Activated CD8-positive, alpha-beta memory T cell treated with anti-CD3 and anti-CD28 coated beads for 48 hours (primary cell): ENCODE data around the gene SORCS2.

Experiments
- DNase-seq, 3 experiments: peaks; one replicate each; pipeline ENCODE4 v3.0.0-alpha.2; 2020; ENCODE audit warnings: low read depth in 2 of 3, low spot score in 2 of 3

SORCS2 gene

GRCh38 chr4:7498446-7499200 is 306.3 kb downstream of the SORCS2 start:
- DNase-seq = no peak

- no peak for DNase-seq
These were observed 307.3 kb downstream of the SORCS2 start for GRCh38 chr4:7499661-7500060.

GRCh38 chr4:7500404-7500803 is 308.1 kb downstream of the SORCS2 start:
- no peak for DNase-seq

GRCh38 chr4:7501314-7501713 is 309.0 kb downstream of the SORCS2 start:
- no peak for DNase-seq

GRCh38 chr4:7501873-7502272 is 309.5 kb downstream of the SORCS2 start:
- DNase-seq = no peak

GRCh38 chr4:7503559-7504249 is 311.4 kb downstream of the SORCS2 start:
- DNase-seq = no peak

- no peak for DNase-seq
These were observed 313.0 kb downstream of the SORCS2 start for GRCh38 chr4:7505116-7505900.

- DNase-seq = no peak
These were observed 313.8 kb downstream of the SORCS2 start for GRCh38 chr4:7506119-7506518.

- DNase-seq = no peak
These were observed 314.2 kb downstream of the SORCS2 start for GRCh38 chr4:7506572-7506971.

- no peak for DNase-seq
These were observed 315.0 kb downstream of the SORCS2 start for GRCh38 chr4:7507381-7507780.

- no peak for DNase-seq
These were observed 317.7 kb downstream of the SORCS2 start for GRCh38 chr4:7510066-7510465.

GRCh38 chr4:7510538-7510937 is 318.2 kb downstream of the SORCS2 start:
- DNase-seq = no peak

GRCh38 chr4:7511525-7511924 is 319.2 kb downstream of the SORCS2 start:
- no peak for DNase-seq

GRCh38 chr4:7512428-7512827 is 320.1 kb downstream of the SORCS2 start:
- DNase-seq = no peak

- no peak for DNase-seq
These were observed 320.6 kb downstream of the SORCS2 start for GRCh38 chr4:7512946-7513345.

GRCh38 chr4:7513671-7514070 is 321.3 kb downstream of the SORCS2 start:
- DNase-seq = no peak

GRCh38 chr4:7514281-7514680 is 321.9 kb downstream of the SORCS2 start:
- DNase-seq = no peak

GRCh38 chr4:7514789-7515188 is 322.5 kb downstream of the SORCS2 start:
- no peak for DNase-seq

GRCh38 chr4:7515390-7515902 is 323.1 kb downstream of the SORCS2 start:
- DNase-seq = no peak

GRCh38 chr4:7516096-7516772 is 323.9 kb downstream of the SORCS2 start:
- no peak for DNase-seq

GRCh38 chr4:7516773-7517144 is 324.4 kb downstream of the SORCS2 start:
- DNase-seq = no peak
